Fibroblast of lung (primary cell): Measurements from ENCODE around the gene TMCC3. TPM values are rescaled to one million over a fixed set of nuclear protein-coding genes. Genes with fewer than 3 reads are reported as not detected.
"Not testable (repeated sequence)": the region's sequence is repeated elsewhere in the genome, so short reads cannot be mapped to it uniquely, and the experiment has no call there.

Source experiments
- DNase-seq, 2 donors: peaks; one replicate each; pipeline versions ENCODE4 v3.0.0 to v3.0.0-alpha.2; 2010; ENCODE audit warnings: low read depth in 2 of 2
- H2AFZ ChIP-seq: 2 replicates; pipeline ENCODE4 v1.5.1; 2012; ENCODE audit warnings: low read length, control low read depth, inconsistent platforms
- H3K27ac ChIP-seq: 2 replicates; pipeline ENCODE4 v1.5.1; 2011; ENCODE audit warnings: low read length, control low read depth; ENCODE audit not compliant: insufficient read depth
- H3K27me3 ChIP-seq: 2 replicates; pipeline ENCODE4 v1.5.1; 2011; ENCODE audit warnings: mild to moderate bottlenecking, low read length; ENCODE audit not compliant: control insufficient read depth, insufficient read depth
- H3K36me3 ChIP-seq: 2 replicates; pipeline ENCODE4 v1.5.1; 2011; ENCODE audit warnings: low read length; ENCODE audit not compliant: control insufficient read depth, insufficient read depth
- H3K4me1 ChIP-seq: 2 replicates; pipeline ENCODE4 v1.5.1; 2011; ENCODE audit warnings: low read length; ENCODE audit not compliant: control insufficient read depth, insufficient read depth; ENCODE audit errors: extremely low read depth
- H3K4me2 ChIP-seq: 2 replicates; pipeline ENCODE4 v1.5.1; 2011; ENCODE audit warnings: low read length, control low read depth; ENCODE audit not compliant: insufficient read depth; ENCODE audit errors: extremely low read depth
- H3K4me3 ChIP-seq, 4 experiments: fragments of 200-600 bp in 1 of 4; sonication (generic) in 1 of 4; replicated peaks in 1 of 4; 2 replicates each; pipeline ENCODE4 v1.5.1; 2011 to 2016; ENCODE audit warnings: low read length in 4 of 4, low read depth in 3 of 4, mild to moderate bottlenecking in 3 of 4, control low read depth in 2 of 4, inconsistent platforms in 1 of 4, mixed read lengths in 1 of 4; ENCODE audit not compliant: insufficient read depth in 1 of 4; ENCODE audit errors: control extremely low read depth in 1 of 4
- H3K79me2 ChIP-seq: 2 replicates; pipeline ENCODE4 v1.5.1; 2012; ENCODE audit warnings: mild to moderate bottlenecking, low read length, inconsistent platforms; ENCODE audit not compliant: control insufficient read depth, insufficient read depth
- H3K9ac ChIP-seq: 2 replicates; pipeline ENCODE4 v1.5.1; 2011; ENCODE audit warnings: mild to moderate bottlenecking, low read length, control low read depth; ENCODE audit not compliant: insufficient read depth
- H3K9me3 ChIP-seq: 2 replicates; pipeline ENCODE4 v1.5.1; 2012; ENCODE audit warnings: low read depth, low read length; ENCODE audit not compliant: control insufficient read depth, insufficient read depth
- H4K20me1 ChIP-seq: 2 replicates; pipeline ENCODE4 v1.5.1; 2011; ENCODE audit warnings: low read length; ENCODE audit not compliant: control insufficient read depth, insufficient read depth; ENCODE audit errors: extremely low read depth
- CTCF ChIP-seq, 2 donors: IDR thresholded peaks in 1 of 2; conservative IDR thresholded peaks in 1 of 2; 1 replicate in 1 of 2; 2 replicates in 1 of 2; pipeline ENCODE4 v1.5.1; 2011 to 2012; ENCODE audit warnings: low read length in 2 of 2, control low read depth in 1 of 2, inconsistent platforms in 1 of 2, low read depth in 1 of 2, mild to moderate bottlenecking in 1 of 2
- EZH2 ChIP-seq: IDR thresholded peaks from 2 replicates; pipeline ENCODE4 v1.5.1; 2012; ENCODE audit warnings: low read length, control low read depth, mild to moderate bottlenecking; ENCODE audit errors: missing control alignments
- polyA plus RNA-seq, 2 donors: library from polyadenylated mRNA; depleted of rRNA in 1 of 2; stranded (reverse) in 1 of 2; unstranded in 1 of 2; fragments of >200 nt; gene quantifications; 2 replicates each; pipeline ENCODE4 v1.2.1, GENCODE V29; 2011 to 2012; ENCODE audit warnings: missing spikeins in 1 of 2
- total RNA-seq: library from RNA; depleted of rRNA; stranded (reverse); fragments of >200 nt; gene quantifications from 2 replicates; pipeline ENCODE4 v1.2.1, GENCODE V29; 2014

Gene TMCC3
- total and polyA plus RNA-seq, 2 donors (not counting 1 experiment from before 2014, with no cell fraction given): 0.22 to 0.33 TPM

- H3K4me3 ChIP-seq: peak overlapping the region in 1 of 4 experiments; percentile 26
- TF ChIP-seq EZH2 (no peak), CTCF (conservative IDR thresholded peaks at IDR 0.05 in 1 of 2, IDR thresholded peaks at IDR 0.05 in 1 of 2; ENCODE audit: low read depth in 1 of 2, low read length in 2 of 2) (no peak)
- no peaks in the 10 kb centered on the region for H4K20me1 ChIP-seq
- no peak overlapping the region for H3K27ac ChIP-seq
- no peaks in the 10 kb centered on the region for H3K79me2 ChIP-seq
- H2AFZ ChIP-seq: peak overlapping the region; percentile 60
- no peaks in the 10 kb centered on the region for H3K9me3 ChIP-seq
- no peaks in the 10 kb centered on the region for H3K27me3 ChIP-seq
- no peaks in the 10 kb centered on the region for H3K36me3 ChIP-seq
- H3K4me2 ChIP-seq: peak overlapping the region; percentile 34
- H3K9ac ChIP-seq: no peak overlapping the region
- H3K4me1 ChIP-seq: peaks cover 11% of the 10 kb centered on the region
- DNase-seq: peak; percentile 59 to 69
These were observed 34.8 kb downstream of the TMCC3 start for GRCh38 chr12:94615260-94616181.

- H3K27me3 ChIP-seq: no peaks in the 10 kb centered on the region
- H3K9me3 ChIP-seq: no peaks in the 10 kb centered on the region
- H3K4me3 ChIP-seq: no peak overlapping the region
- peak; percentile 11 to 69 for DNase-seq
- H3K4me1 ChIP-seq: peaks cover 11% of the 10 kb centered on the region
- no peaks in the 10 kb centered on the region for H4K20me1 ChIP-seq
- H3K9ac ChIP-seq: no peak overlapping the region
- H3K4me2 ChIP-seq: no peak overlapping the region
- no peak overlapping the region for H2AFZ ChIP-seq
- H3K79me2 ChIP-seq: no peaks in the 10 kb centered on the region
- TF ChIP-seq CTCF (conservative IDR thresholded peaks at IDR 0.05 in 1 of 2, IDR thresholded peaks at IDR 0.05 in 1 of 2; ENCODE audit: low read depth in 1 of 2, low read length in 2 of 2): no peak
- TF ChIP-seq EZH2: no peak
- no peak overlapping the region for H3K27ac ChIP-seq
- H3K36me3 ChIP-seq: no peaks in the 10 kb centered on the region
These were observed 36.1 kb downstream of the TMCC3 start for GRCh38 chr12:94614288-94614721.

- no peak overlapping the region for H2AFZ ChIP-seq
These were observed 40.4 kb downstream of the TMCC3 start for GRCh38 chr12:94609917-94610443.

GRCh38 chr12:94606810-94607209 is 43.5 kb downstream of the TMCC3 start:
- H3K27me3 ChIP-seq, DNase-seq, H3K4me1 ChIP-seq, H3K9ac ChIP-seq, H3K4me3 ChIP-seq, H3K27ac ChIP-seq, H2AFZ ChIP-seq, H3K4me2 ChIP-seq, H4K20me1 ChIP-seq, H3K9me3 ChIP-seq, H3K36me3 ChIP-seq, H3K79me2 ChIP-seq: not testable (repeated sequence)

More at GRCh38 chr12:94609917-94610443, 40.4 kb downstream of the TMCC3 start:
- Histone ChIP-seq H3K4me2 (no peak overlapping the region), H3K79me2 (no peaks in the 10 kb centered on the region), H3K9me3 (no peaks in the 10 kb centered on the region), H3K4me3 (no peak overlapping the region), H3K27me3 (no peaks in the 10 kb centered on the region), H3K36me3 (no peaks in the 10 kb centered on the region), H3K27ac (no peak overlapping the region), H4K20me1 (no peaks in the 10 kb centered on the region), H3K9ac (no peak overlapping the region), H3K4me1 (no peaks in the 10 kb centered on the region)
- no peak for TF ChIP-seq CTCF (conservative IDR thresholded peaks at IDR 0.05 in 1 of 2, IDR thresholded peaks at IDR 0.05 in 1 of 2; ENCODE audit: low read depth in 1 of 2, low read length in 2 of 2)
- TF ChIP-seq EZH2: no peak
- DNase-seq: no peak
